GM18520 (cell line): ENCODE results near the gene TNPO2.
"Not testable (repeated sequence)": the region's sequence is repeated elsewhere in the genome, so short reads cannot be mapped to it uniquely, and the experiment has no call there.

Experiments used
- ATAC-seq: cut with Tn5 transposase; IDR thresholded peaks from one replicate; pipeline ENCODE4 v1.9.1; 2021; ENCODE audit not compliant: unreplicated experiment

The TNPO2 gene

DNA sequence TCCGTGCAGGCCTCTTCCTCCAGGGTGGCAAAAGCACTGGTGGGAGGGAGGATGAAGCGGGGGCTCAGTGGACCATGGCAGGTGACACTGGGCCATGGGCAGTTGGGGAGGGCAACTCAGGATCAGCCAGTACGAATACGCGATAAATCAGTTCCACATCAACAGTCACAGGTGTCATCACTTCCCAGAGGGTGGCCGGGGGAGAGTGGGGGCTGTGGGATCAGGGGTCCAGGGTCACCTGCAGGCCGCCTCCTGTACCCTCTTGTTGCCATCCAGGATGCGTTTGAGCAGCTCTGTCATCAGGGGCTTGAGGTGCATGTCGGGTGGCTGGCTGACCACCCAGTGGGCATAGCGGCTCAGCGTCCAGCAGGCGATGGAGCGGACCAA, 17.4 kb downstream of the TNPO2 start:
- no peak for ATAC-seq

DNA sequence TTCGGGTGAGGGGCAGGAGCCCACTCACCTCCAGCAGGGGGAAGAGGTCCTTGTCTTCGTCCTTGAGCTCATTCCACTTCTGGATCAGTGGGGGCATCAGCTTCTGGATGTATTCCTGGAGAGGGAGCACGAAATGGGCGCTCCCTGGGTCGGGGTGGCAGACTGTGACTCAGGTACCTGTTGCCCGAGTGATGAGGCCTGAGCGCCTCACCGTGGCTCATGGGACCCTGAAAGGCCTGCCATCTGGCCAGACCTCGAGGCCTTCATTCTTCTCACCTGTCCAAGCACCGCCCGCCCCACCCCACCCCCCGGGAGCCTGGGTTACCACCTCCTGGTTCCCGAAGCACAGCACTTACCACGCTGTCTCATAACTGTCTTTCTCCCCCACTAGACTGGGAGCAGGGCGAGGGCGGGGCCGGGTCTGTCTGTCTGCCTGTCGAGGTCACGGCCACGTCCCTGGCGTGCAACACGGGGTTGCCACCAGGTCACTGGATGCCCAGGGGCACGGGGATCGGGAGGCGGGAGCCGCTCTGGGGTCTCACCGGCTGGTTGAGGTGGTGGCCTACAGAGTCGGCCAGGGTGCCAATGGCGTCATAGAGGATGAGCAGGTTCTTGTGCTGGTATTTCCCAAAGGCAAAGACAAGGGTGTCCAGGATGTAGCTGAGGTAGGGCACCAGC, 17.9 kb downstream of the TNPO2 start:
- ATAC-seq = no peak

DNA sequence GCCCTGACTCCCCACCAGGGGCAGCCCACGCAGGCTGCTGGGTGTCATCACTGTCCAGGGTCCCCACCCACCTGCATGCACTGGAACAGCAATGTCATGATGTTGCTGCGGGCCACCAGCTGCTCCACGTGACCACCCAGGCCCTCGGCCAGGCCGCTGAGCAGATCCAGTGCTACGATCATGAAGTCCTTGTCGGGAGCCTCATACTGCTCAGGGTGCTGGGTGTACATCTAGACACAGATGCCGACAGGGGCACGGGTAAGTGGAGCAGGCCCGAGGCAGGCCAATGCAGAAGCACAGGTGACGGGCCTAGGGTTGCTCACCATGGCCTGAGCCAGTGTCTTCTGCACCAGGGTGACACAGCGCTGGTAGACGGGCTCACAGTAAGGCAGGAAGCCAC, 18.6 kb downstream of the TNPO2 start:
- ATAC-seq = no peak

DNA sequence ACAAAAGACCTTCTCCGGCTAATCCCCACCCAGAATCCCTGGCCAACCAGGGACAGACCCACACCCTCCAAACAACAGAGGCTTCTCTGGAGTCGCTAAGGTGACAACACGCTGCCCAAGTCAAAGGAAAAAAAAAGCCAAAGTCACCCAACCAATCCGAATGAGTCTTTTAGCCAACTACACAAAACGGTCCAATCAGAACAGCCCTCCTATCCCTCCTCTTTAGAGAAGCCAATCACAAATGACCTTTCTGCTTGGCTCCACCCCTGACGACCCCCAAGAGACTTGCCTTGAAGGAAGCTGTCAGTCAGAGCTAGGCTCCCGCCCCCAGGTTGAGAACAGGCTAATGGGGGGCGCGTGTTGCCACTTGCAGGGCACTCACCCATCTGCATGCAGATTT, 20.7 kb downstream of the TNPO2 start:
- ATAC-seq = no peak

DNA sequence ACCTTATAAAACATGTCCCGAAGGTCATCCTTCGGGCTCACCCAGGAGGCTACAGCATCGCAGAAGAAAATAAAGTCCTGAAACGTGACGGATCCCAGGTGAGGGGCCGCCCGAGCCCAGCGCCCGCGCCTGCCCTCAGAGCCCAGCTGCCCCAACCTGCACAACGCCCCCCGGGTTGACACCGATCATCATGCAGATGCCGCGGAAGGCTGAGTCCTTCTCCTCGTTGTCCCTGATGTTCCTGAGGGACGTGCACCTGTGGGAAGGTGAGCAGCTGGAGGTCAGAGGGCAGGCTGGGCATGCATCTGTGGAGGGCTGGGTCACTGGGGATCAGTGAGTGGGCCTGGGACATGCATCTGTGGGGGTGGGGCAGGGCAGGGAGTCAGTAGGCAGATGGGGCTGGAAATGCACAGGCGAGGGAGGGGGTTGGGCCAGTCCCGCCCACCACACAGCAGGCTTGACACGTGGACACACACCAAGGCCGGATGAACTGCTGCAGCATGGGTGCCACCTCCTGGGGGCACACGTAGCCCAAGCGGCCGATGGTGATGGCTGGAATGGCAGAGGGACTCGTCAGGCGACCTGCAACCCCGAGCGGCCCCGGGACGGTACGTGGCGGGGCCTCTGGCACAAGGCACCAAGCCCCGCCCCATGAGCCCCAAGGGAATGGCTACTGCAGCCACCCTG, 22.0 kb downstream of the TNPO2 start:
- no peak for ATAC-seq

DNA sequence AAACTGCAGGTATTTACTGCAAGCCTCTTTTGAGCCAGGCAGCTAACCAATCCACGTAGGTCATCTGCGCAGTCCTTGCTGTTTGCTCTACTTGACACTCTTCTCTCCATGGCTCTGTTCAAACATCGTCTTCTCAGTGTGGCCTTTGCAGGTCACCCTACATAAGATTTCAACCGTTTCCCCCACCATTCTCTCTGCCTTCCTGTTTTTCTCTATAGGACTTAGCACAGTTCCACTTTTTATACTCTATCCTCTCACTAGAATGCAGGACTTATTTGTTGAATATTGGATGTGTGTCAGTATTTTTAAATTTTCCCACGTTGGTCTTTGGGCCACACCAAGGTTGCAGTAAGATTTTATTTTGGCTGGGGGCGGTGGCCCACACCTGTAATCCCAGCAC, 25.6 kb downstream of the TNPO2 start:
- ATAC-seq = no peak

DNA sequence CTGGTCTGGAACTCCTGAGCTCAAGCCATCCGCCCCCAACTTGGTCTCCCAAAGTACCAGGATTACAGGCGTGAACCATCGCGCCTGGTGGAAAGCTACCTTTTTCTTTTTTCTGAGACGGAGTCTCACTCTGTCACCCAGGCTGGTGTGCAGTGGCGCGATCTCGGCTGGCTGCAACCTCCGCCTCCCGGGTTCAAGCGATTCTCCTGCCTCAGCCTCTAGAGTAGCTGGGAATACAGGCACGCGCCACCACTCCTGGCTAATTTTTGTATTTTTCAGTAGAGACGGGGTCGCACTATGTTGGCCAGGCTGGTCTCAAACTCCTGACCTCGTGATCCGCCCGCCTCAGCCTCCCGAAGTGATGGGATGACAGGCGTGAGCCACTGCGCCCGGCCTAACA, 26.3 kb downstream of the TNPO2 start:
- not testable (repeated sequence) for ATAC-seq

DNA sequence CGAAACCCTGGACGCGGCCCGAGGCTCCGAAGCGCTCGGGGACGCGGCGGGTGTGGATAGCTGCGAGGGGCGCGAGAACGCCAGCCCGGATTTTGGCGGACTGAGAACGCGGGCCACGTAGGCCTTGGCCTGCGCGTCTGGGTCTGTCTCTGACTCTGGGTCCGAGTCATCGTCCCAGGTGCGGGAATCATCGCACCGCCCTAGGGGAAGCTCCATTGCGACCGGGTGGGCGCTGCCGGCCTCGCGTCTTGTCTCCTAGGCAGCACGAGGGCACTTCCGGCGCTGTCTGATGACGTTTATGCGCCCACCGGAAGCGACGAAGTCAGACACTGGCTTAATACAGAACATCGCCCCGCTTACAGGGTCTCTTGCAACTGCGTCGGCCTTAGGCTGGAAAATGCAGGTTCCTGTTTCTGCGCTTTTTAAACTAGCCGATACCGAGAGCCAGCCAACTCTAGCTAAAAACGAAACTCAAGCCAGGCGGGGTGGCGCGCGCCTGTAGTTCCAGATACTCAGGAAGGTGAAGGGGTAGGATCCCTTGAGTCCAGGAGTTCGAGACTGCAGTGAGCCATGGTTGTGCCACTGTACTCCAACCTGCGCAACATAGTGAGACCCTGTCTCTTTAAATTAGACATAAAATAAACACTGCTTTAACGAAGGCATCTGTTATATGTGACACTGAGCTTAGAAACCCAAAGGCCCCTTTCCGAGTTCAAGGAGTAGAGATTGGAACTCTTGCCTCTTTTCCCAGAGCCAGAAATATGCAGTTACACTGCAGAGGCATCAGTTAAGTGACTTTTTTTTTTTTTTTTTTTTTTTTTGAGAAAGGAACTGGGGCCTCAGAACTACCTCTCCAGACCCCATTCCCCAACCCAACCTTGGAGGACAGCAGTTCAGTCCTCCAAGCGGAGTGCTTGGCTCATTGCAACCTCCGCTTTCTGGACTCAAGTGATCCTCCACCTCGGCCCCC, 27.1 kb downstream of the TNPO2 start, which contains the start of gene FBXW9:
Gene FBXW9 (minus strand): TSS at position 266 of the 970 bp plus-strand sequence. CDS start 50 bp downstream, at position 216.
- peak; percentile 85 for ATAC-seq

DNA sequence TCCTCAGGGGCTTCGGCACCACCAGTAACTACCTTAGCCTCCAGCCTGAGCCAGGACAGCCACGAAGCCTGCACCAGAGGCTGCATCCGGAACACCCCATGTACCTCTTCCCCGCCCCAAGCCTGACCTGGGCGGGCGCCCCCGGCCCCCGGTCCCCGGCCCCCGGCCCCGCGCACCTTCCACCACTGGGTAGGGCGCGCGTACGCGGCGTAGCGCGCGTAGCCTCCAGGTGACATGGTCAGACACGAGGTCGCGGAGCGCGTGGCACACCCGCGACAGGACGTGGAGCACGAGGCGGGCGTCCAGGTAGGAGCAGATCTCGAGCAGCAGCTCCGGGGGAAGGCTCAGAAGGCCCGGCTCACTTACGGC, 27.8 kb downstream of the TNPO2 start:
- no peak for ATAC-seq

DNA sequence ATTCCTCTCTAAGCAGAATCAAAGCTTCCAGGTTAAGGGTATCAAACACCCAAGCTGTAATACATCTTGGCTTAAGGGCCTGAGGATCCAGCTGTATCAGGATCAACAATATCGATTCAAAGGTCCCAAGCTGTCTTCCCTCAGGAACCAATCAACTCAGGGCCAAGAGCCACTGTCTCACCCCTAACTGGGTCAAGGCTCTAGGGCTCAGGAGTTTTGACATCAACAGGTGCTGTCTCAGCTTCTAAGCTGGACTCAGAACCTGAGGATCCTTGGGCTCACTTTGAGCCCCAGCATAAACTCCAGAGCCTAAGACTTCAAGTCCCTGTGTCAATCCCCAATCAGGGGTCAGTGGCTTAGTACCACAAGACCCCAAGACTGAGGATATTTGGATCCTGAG, 28.2 kb downstream of the TNPO2 start:
- ATAC-seq = no peak

DNA sequence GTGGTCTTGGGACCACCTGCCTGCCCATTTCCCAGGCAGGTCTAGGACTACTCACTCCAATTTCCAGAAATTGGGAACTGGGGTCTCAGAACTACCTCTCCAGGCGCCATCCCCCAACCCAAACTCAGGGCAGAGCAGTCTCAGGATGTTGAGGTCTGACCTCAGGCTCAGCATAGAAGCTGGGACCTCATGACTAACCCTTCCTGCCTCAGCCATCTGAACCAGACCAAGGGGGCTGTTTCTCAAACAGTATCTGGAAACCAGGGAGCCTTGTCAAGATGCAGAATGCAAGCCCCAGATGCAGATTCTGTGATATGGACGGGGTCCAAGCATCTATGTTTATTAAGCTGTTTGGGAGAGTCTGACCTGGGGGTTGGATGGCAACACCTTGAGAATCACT, 28.6 kb downstream of the TNPO2 start:
- no peak for ATAC-seq

DNA sequence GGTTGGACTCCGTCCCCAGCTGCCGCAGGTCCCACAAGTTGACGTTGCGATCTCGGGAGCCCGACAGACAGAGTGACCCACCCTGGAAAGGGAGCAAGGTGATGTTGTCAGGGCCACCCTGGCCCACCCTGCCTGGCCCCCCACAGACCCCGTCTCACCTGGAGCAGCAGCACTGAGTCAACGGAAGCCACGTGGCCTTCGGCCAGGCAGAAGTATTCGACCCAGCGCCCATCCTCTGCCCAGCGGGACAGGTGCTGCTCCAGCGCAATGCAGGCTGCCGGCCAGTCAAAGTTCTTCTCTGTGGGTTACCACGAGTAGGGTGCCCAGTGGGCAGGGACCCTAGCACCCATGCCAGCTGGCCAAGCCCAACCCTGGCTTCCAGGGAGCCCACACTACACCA, 29.1 kb downstream of the TNPO2 start:
- no peak for ATAC-seq

DNA sequence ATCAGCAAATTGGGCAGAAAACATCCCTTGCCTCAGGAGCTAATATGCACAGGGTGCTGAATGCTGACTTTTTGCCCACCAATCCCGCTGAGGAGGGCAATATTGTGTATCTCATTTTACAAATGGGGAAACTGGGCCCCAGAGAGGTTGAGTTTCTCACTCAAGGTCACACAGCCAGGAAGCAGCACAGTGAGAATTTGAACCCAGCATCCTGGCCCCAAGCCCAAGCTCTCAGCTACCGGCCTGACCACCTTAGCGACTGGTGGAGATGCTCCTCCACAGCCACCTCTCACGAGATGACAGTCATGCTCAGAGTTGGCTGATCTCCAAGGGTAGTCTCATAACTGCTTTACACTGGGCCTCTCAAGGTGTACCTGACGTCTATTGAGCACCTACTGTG, 30.8 kb downstream of the TNPO2 start:
- ATAC-seq = no peak

DNA sequence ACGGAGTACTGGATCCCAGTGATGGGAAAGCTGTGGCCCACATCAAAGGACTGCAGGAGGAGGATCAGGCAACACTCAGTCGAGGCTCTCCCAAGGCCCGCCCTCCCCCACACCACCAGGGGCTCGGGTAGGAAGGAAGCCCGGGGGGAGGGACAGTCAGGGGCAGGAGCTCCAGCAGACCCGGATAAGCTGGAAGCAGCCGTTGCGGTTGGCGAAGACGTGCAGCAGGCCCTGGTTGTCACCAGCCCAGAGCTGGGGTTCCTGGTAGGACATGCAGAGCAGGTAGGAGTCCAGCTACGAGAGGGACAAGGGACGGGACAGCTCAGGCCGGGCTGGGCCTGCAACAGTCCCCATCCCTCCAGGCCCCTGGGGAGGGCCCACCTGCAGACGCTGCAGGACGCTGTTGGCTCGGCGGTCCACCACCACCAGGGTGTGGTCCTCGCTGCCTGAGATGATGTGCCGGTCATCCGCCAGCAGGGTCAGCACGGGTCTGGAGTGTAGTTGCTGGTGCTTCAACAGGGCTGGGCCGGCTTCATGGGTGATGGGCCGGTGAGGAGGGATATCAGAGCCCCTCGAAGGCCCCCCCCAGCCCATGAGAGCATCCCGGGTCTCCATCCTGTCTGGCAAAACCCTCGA, 34.0 kb downstream of the TNPO2 start:
- no peak for ATAC-seq

DNA sequence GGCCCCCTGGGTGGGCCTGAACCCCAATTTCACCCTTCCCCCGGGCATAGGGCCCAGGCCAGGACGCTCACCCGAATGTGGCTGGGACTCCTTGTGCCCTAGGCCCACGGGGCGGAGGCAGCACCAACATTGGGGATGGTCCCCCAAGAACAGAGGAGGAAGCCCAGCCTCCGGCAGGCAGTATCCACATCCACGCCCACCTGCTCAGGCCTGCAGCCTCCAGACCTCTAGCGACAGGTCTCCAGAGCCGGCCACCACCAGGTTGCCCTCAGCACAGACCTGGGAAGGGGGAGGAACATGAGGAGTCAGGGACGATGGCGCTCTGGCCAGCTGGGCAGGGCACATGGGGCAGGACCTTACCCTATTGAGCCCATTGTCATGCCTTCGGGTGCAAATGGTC, 34.7 kb downstream of the TNPO2 start:
- ATAC-seq = no peak

DNA sequence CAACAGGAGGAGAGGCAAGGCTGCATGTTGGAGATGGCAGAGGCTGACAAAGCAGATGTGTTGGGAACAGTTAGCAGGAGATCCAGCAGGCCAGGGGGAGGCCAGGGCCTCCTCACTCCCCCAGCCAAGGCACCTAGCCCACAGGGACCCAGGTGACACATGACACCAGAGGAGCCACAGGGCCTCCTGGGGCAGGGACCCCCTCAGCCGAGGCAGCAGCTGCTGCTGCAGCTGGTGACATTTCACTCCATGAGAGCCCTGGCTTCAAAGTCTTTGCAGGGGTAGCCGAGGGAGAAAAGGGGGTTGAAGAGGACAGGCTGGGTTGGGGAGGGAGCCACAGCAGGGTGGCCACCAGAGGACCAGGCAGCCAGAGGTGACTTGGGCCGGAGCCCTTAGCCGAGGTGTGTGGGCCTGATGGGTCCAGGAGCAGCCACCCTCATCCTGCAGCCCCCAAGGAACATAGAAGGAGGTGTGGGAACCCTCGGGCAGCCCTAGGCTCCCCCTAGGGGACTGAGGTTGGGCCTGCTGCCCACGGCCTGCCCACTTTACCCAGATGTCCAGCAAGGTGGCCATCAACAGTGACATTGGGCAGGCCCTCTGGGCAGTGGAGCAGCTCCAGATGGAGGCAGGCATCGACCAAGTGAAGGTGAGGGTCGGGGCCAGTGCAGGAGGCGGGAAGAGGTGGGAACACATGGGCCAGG, 36.1 kb downstream of the TNPO2 start, which contains the start of gene GNG14:
Gene GNG14 (plus strand): TSS at position 503 of the 701 bp plus-strand sequence. CDS start 51 bp downstream, at position 554.
- no peak for ATAC-seq

DNA sequence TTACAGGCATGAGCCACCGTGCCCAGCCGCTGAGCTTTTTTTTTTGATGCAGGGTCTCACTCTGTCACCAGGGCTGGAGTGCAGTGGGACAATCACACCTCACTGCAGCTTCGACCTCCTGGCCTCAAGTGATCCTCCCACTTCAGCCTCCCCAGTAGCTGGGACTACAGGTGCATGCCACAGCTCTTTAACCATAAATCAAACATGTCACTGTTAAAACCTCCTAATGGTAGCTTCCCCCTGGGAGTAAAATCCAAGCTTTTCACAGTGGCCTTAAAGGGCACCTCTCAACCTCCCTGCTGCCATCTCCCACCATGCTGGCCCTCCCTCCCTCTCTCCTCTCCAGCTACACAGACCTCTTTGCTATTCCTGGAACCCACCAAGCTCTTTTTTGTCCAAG, 37.9 kb downstream of the TNPO2 start:
- ATAC-seq = no peak

DNA sequence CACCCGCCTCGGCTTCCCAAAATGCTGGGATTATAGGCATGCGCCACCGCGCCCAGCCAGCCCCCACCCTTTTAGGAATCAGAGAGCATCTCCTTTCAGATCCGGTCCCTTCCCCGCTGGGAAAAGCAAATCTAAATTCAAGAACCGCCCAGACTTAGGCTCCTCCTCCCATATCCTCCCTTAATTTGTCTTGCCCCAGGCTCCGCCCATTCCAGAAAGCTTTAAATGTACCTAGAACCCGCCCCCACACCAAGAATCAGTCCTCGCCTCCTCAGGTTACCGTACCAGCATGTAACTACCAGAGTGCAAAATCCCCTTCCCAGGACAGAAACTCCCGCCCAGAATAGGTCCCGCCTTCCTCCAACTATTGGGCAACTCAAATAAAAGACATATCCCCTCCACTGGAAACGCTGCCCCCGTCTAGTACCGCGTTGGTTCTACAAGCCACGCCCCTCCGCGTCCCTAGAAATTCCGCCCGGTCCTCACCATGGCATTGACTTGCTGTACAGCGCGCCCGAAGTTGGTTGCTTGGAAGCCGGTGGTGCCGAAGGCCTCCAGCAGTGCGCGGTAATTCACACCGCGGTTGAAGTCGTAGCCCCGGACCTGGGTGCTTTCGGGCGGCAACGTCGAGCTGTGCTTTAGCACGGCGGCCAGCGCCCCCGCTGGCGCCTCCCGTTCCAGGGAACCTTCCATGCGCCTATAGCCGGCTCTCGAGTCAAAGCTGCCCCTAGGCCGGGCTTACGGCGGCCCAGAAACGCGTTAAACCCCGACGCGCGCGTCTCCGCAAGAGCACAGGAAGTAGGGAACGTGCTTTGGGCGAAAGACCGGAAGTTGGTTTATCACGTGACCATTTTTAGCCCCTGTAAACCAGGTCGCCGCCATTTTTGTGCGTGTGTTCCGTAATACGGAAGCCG, 42.4 kb downstream of the TNPO2 start, which contains the start of gene DHPS:
Gene DHPS (minus strand): TSS at position 807 of the 914 bp plus-strand sequence. CDS start 114 bp downstream, at position 693.
- ATAC-seq = peak; percentile 73

DNA sequence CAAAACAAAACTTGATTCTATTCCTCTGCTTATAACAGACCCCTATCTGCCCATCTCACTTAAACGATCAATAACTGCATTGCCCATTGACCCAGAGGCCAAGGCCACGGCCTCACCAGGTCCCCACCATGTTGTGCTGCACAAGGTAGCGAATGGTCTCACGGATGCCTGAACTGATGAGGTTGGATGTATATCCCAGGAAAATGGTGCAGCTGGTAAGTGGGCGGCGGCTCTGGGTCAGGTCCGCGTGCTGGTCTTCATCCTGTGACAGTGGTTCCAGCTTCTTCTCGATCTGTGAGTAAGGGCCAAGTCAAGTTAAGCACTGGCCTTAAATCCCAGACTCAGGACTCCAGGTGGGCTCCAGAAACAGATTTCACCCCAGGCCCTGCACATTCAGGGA, 43.7 kb downstream of the TNPO2 start:
- no peak for ATAC-seq
